Mucosa of descending colon (tissue), 3 donors: ENCODE data around the gene DOK7. TPM values are rescaled to one million over a fixed set of nuclear protein-coding genes. Genes with fewer than 3 reads are reported as not detected.

Experiments
- ATAC-seq: fragments of 200-7000 bp; cut with Tn5 transposase; one replicate; pipeline ENCODE4 v1.9.1; 2020; ENCODE audit warnings: mild to moderate bottlenecking, moderate library complexity
- DNase-seq, 3 donors: peaks; one replicate each; pipeline ENCODE4 v3.0.0-alpha.2; 2020
- H3K36me3 ChIP-seq: fragments of 200-600 bp; one replicate; pipeline ENCODE4 v1.8.0; 2021; ENCODE audit warnings: low read depth, mild to moderate bottlenecking
- H3K4me1 ChIP-seq: fragments of 200-600 bp; one replicate; pipeline ENCODE4 v1.8.0; 2021; ENCODE audit warnings: low read depth, mild to moderate bottlenecking
- H3K4me3 ChIP-seq: fragments of 200-600 bp; one replicate; pipeline ENCODE4 v1.8.0; 2021; ENCODE audit warnings: mild to moderate bottlenecking
- H3K9me3 ChIP-seq: fragments of 200-600 bp; one replicate; pipeline ENCODE4 v1.8.0; 2021; ENCODE audit warnings: mild to moderate bottlenecking
- CTCF ChIP-seq: fragments of 200-600 bp; IDR thresholded peaks from one replicate; pipeline ENCODE4 v1.8.0; 2022; ENCODE audit warnings: antibody characterized with exemption, mild to moderate bottlenecking
- intact Hi-C, 2 donors: fragments of 100-400 bp; cut with DNase I in 1 of 2; cut with micrococcal nuclease in 1 of 2; formaldehyde crosslinking; loops; one replicate each; pipeline versions ENCODE4 v1.11.0 to v1.11.1; 2022; cut with DNase I, micrococcal nuclease
- total RNA-seq, 3 donors: library from RNA; stranded (reverse); fragmentation: NEBNext Ultra II Directional in 2 of 3; extraction: Animal tissue kit (Norgen Biotek cat#: 25700) in 2 of 3; gene quantifications; one replicate each; pipeline versions ENCODE4 v1.2.1 to v1.2.4, GENCODE V29; 2021 to 2023
- donor health status: DM: no; HTN: no; CAD: no; lungs with moderate emphysema.
- donor health status: DM: no; HTN: no; CAD: no.
- donor health status: DM: no; HTN: yes; CAD: no.

The DOK7 gene
- total RNA-seq, 3 donors from 2014 or later, result 0.28 to 0.61 (median 0.39) TPM

GRCh38 chr4:3420956-3421355 is 42.1 kb upstream of the DOK7 start:
- DNase-seq, result peak in 2 of 3 donors; percentile 9 to 14
- no peak for ATAC-seq

GRCh38 chr4:3421470-3421869 is 41.6 kb upstream of the DOK7 start:
- Histone ChIP-seq H3K36me3 (no peaks in the 10 kb centered on the region), H3K4me1 (no peaks in the 10 kb centered on the region), H3K4me3 (no peak overlapping the region), H3K9me3 (no peaks in the 10 kb centered on the region)
- peak in 1 of 3 donors; percentile 31 for DNase-seq
- no peak for TF ChIP-seq CTCF
- ATAC-seq, result no peak
- intact Hi-C loops, result no loop called here

More at GRCh38 chr4:3420956-3421355, 42.1 kb upstream of the DOK7 start:
- intact Hi-C loops, result no loop called here
- Histone ChIP-seq H3K36me3 (no peaks in the 10 kb centered on the region), H3K9me3 (no peaks in the 10 kb centered on the region), H3K4me3 (no peak overlapping the region), H3K4me1 (no peaks in the 10 kb centered on the region)
- no peak for TF ChIP-seq CTCF

GRCh38 chr4:3422241-3422801 is 40.8 kb upstream of the DOK7 start:
- DNase-seq (peak in 1 of 3 donors; percentile 36), ATAC-seq (no peak)
- no peak for TF ChIP-seq CTCF
- Histone ChIP-seq H3K9me3 (no peaks in the 10 kb centered on the region), H3K4me3 (no peak overlapping the region), H3K4me1 (no peaks in the 10 kb centered on the region), H3K36me3 (no peaks in the 10 kb centered on the region)
- intact Hi-C loops, result no loop called here

- intact Hi-C loops, result no loop called here
- peak in 1 of 3 donors; percentile 32 for DNase-seq
- Histone ChIP-seq H3K9me3 (no peaks in the 10 kb centered on the region), H3K4me3 (no peak overlapping the region), H3K36me3 (no peaks in the 10 kb centered on the region), H3K4me1 (no peaks in the 10 kb centered on the region)
- no peak for TF ChIP-seq CTCF
- ATAC-seq, result no peak
Observed at GRCh38 chr4:3422808-3423297, 40.3 kb upstream of the DOK7 start.

GRCh38 chr4:3423406-3423805 is 39.7 kb upstream of the DOK7 start:
- intact Hi-C loops, result no loop called here
- Histone ChIP-seq H3K9me3 (no peaks in the 10 kb centered on the region), H3K4me3 (no peak overlapping the region), H3K4me1 (no peaks in the 10 kb centered on the region), H3K36me3 (no peaks in the 10 kb centered on the region)
- DNase-seq (peak in 1 of 3 donors; percentile 32), ATAC-seq (no peak)
- TF ChIP-seq CTCF, result no peak
